Left lobe of liver (tissue), 2 donors: Measurements from ENCODE around the gene SHISA7. TPM values are rescaled to one million over a fixed set of nuclear protein-coding genes. Genes with fewer than 3 reads are reported as not detected.

ENCODE experiments used
- ATAC-seq: fragments of 200-7000 bp; cut with Tn5 transposase; one replicate; pipeline ENCODE4 v1.9.1; 2020; ENCODE audit warnings: mild to moderate bottlenecking, moderate library complexity
- DNase-seq: peaks from one replicate; pipeline ENCODE4 v3.0.0-alpha.2; 2020; ENCODE audit warnings: low spot score
- total RNA-seq: library from RNA; stranded (reverse); gene quantifications from one replicate; pipeline ENCODE4 v1.2.1, GENCODE V29; 2021
- donor health status: DM: no; HTN: no; CAD: no; lungs with moderate emphysema.
- donor health status: DM: no; HTN: yes; CAD: no.

The SHISA7 gene
- total RNA-seq, 1 donor from 2014 or later: not detected

GRCh38 chr19:55464039-55464661 lies 21.1 kb upstream of the SHISA7 start:
- DNase-seq: no peak
- no peak for ATAC-seq

- ATAC-seq (no peak), DNase-seq (no peak)
Observed at GRCh38 chr19:55463583-55464031, 20.5 kb upstream of the SHISA7 start.

GRCh38 chr19:55462722-55463121 lies 19.6 kb upstream of the SHISA7 start:
- DNase-seq (no peak), ATAC-seq (no peak)

GRCh38 chr19:55461974-55462626 lies 19.0 kb upstream of the SHISA7 start:
- ATAC-seq (peak; percentile 4), DNase-seq (no peak)

GRCh38 chr19:55461259-55461973 lies 18.3 kb upstream of the SHISA7 start, which contains the start of gene ISOC2:
TSS of gene ISOC2 (minus strand) at chr19:55461642. CDS start at chr19:55456486, 5,156 bp downstream.
- DNase-seq: peak; percentile 100
- ATAC-seq: peak; percentile 89

- peak; percentile 74 for ATAC-seq
Observed at GRCh38 chr19:55460670-55461258, 17.7 kb upstream of the SHISA7 start.

GRCh38 chr19:55459950-55460657 lies 17.0 kb upstream of the SHISA7 start:
- no peak for ATAC-seq
- peak; percentile 46 for DNase-seq

More at GRCh38 chr19:55460670-55461258, 17.7 kb upstream of the SHISA7 start:
- DNase-seq: peak; percentile 89

GRCh38 chr19:55459551-55459949 lies 16.4 kb upstream of the SHISA7 start:
- ATAC-seq: no peak
- peak; percentile 44 for DNase-seq

- DNase-seq: no peak
Observed at GRCh38 chr19:55457683-55458457, 14.8 kb upstream of the SHISA7 start.

GRCh38 chr19:55456347-55456746 lies 13.2 kb upstream of the SHISA7 start:
- ATAC-seq: no peak
- peak; percentile 46 for DNase-seq

More at GRCh38 chr19:55457683-55458457, 14.8 kb upstream of the SHISA7 start:
- ATAC-seq: no peak

GRCh38 chr19:55455576-55456235 lies 12.6 kb upstream of the SHISA7 start:
- no peak for DNase-seq
- no peak for ATAC-seq

GRCh38 chr19:55454787-55455243 lies 11.7 kb upstream of the SHISA7 start:
- no peak for DNase-seq
- ATAC-seq: peak; percentile 24

GRCh38 chr19:55453511-55454260 lies 10.6 kb upstream of the SHISA7 start:
- ATAC-seq (peak; percentile 8), DNase-seq (no peak)

GRCh38 chr19:55452749-55453346 lies 9.7 kb upstream of the SHISA7 start:
- ATAC-seq: peak; percentile 74
- DNase-seq: peak; percentile 66

GRCh38 chr19:55451965-55452748 lies 9.1 kb upstream of the SHISA7 start:
- ATAC-seq: no peak
- DNase-seq: no peak

- ATAC-seq: no peak
- DNase-seq: no peak
Observed at GRCh38 chr19:55451163-55451964, 8.3 kb upstream of the SHISA7 start.
